Psoas muscle (tissue), 8 donors: ENCODE results near the gene GNAQ. TPM values are rescaled to one million over a fixed set of nuclear protein-coding genes. Genes with fewer than 3 reads are reported as not detected.

Experiments
- ATAC-seq, 4 donors: fragments of 200-7000 bp; cut with Tn5 transposase; one replicate each; pipeline ENCODE4 v1.9.1; 2020; ENCODE audit warnings: moderate library complexity in 3 of 4, mild to moderate bottlenecking in 2 of 4
- DNase-seq, 2 donors: peaks; one replicate each; pipeline ENCODE4 v3.0.0-alpha.2; 2020
- H3K27ac ChIP-seq: fragments of 200-600 bp; one replicate; pipeline ENCODE4 v1.8.0; 2022
- H3K27me3 ChIP-seq, 3 donors: fragments of 200-600 bp in 1 of 3; one replicate each; pipeline versions ENCODE4 v1.6.1 to v1.8.0; 2013 to 2022; ENCODE audit warnings: low read length in 2 of 3, mild to moderate bottlenecking in 2 of 3, moderate library complexity in 1 of 3; ENCODE audit not compliant: insufficient read depth in 3 of 3
- H3K36me3 ChIP-seq, 2 donors: fragments of 200-600 bp in 1 of 2; one replicate each; pipeline versions ENCODE4 v1.6.1 to v1.8.0; 2013 to 2022; ENCODE audit warnings: low read depth in 1 of 2, mild to moderate bottlenecking in 1 of 2, moderate library complexity in 1 of 2; ENCODE audit not compliant: insufficient read depth in 1 of 2
- H3K4me1 ChIP-seq: fragments of 200-600 bp; one replicate; pipeline ENCODE4 v1.8.0; 2022
- H3K4me3 ChIP-seq: fragments of 200-600 bp; one replicate; pipeline ENCODE4 v1.8.0; 2022; ENCODE audit warnings: mild to moderate bottlenecking
- H3K9me3 ChIP-seq: fragments of 200-600 bp; one replicate; pipeline ENCODE4 v1.8.0; 2022
- WGBS, 3 donors: extraction: QIAGEN DNeasy Blood & Tissue Kit; methylation state at CpG; one replicate each; pipeline versions ENCODE4 v1.1.6 to v1.1.7; 2013; 5-methylcytosine and 5-hydroxymethylcytosine counted together
- intact Hi-C, 2 donors: fragments of 100-400 bp; cut with DNase I; formaldehyde crosslinking; loops; one replicate each; pipeline versions ENCODE4 v1.11.0 to v1.14.2; 2022
- polyA plus RNA-seq, 3 donors: library from polyadenylated mRNA; stranded (reverse); fragments of 200-250 nt; gene quantifications; one replicate each; pipeline ENCODE4 v1.2.3, GENCODE V29; 2013
- total RNA-seq, 4 donors: library from RNA; stranded (reverse); fragmentation: NEBNext Ultra II Directional in 2 of 4; extraction: Animal tissue kit (Norgen Biotek cat#: 25700) in 2 of 4; gene quantifications; one replicate each; pipeline versions ENCODE4 v1.2.1 to v1.2.4, GENCODE V29; 2021 to 2023
- TF ChIP-seq, protein P1 (sequence below): fragments of 200-600 bp; IDR thresholded peaks from one replicate; pipeline ENCODE4 v1.8.0; 2022; ENCODE audit warnings: antibody characterized with exemption
- donor health status: healthy with polysubstance abuse.
- donor health status: DM: no; HTN: no; CAD: no; lungs with moderate emphysema.
- donor health status: Bipolar disorder and iron deficiency.
- donor health status: healthy.
- donor health status: DM: yes; HTN: yes; CAD: no.
- donor health status: DM: no; HTN: no; CAD: no.
- donor health status: DM: no; HTN: no; CAD: no.
- donor health status: DM: yes; HTN: yes; CAD: no.

Gene GNAQ
- total and polyA plus RNA-seq, 7 donors = 8.3 to 26.6 (median 23.8) TPM

DNA sequence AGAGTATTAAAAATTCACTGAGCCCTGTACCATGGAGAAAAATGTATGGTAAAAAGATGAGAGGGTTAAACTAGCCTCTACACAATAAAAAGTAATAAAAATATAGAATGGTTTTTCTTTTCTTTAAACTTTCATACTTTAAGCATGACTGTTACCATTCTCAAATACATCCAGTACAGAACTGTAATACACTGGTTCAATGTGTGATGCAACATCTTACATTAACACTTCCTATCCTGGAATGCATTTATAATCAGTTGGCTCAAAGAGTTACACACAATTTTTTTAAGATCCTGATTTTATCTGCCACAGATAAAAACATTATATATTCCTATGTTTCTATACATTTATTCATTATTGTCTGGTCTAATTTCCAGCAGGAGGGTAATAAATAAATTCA is 4.7 kb downstream of the GNAQ start:
- peaks cover 28% of the 10 kb centered on the region for H3K4me1 ChIP-seq

GRCh38 chr9:78026416-78026815 is 5.2 kb downstream of the GNAQ start:
- intact Hi-C loops = no loop called here

More for the DNA sequence above, 4.7 kb downstream of the GNAQ start:
- H3K9me3 ChIP-seq = no peaks in the 10 kb centered on the region
- no peak overlapping the region for H3K27ac ChIP-seq
- DNase-seq = no peak
- TF ChIP-seq, protein P1, sequence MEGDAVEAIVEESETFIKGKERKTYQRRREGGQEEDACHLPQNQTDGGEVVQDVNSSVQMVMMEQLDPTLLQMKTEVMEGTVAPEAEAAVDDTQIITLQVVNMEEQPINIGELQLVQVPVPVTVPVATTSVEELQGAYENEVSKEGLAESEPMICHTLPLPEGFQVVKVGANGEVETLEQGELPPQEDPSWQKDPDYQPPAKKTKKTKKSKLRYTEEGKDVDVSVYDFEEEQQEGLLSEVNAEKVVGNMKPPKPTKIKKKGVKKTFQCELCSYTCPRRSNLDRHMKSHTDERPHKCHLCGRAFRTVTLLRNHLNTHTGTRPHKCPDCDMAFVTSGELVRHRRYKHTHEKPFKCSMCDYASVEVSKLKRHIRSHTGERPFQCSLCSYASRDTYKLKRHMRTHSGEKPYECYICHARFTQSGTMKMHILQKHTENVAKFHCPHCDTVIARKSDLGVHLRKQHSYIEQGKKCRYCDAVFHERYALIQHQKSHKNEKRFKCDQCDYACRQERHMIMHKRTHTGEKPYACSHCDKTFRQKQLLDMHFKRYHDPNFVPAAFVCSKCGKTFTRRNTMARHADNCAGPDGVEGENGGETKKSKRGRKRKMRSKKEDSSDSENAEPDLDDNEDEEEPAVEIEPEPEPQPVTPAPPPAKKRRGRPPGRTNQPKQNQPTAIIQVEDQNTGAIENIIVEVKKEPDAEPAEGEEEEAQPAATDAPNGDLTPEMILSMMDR = no peak
- H3K36me3 ChIP-seq = no peaks in the 10 kb centered on the region
- intact Hi-C loops = no loop called here
- no peak for ATAC-seq
- no peak overlapping the region for H3K4me3 ChIP-seq
- no peaks in the 10 kb centered on the region for H3K27me3 ChIP-seq

DNA sequence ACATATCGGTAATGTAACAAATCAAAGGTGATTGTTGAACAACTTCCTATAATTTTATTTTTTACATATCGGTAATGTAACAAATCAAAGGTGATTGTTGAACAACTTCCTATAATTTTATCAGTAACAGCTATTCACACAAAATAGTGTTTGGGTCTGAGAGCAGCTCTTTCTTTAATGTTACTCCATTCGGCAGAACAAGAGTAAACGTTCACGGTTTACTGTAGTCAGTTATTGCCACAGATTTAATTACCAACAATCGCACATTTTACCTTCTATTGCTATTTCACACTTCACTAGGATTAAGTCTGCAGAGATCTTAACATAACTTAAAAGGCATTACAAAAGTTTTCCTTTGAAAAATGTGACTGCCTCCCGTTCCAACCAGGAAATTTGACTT is 6.4 kb downstream of the GNAQ start:
- Histone ChIP-seq H3K9me3 (no peaks in the 10 kb centered on the region), H3K27me3 (no peaks in the 10 kb centered on the region), H3K4me1 (peaks cover 28% of the 10 kb centered on the region), H3K4me3 (no peak overlapping the region), H3K36me3 (no peaks in the 10 kb centered on the region), H3K27ac (no peak overlapping the region)
- TF ChIP-seq, protein P1 = no peak
- DNase-seq (no peak), ATAC-seq (no peak)
- WGBS, 3 donors = 55 to 79% (median 63%) methylated on average over 7 of the region's 7 CpGs
- intact Hi-C loops = no loop called here

More at GRCh38 chr9:78026416-78026815, 5.2 kb downstream of the GNAQ start:
- ATAC-seq (peak in 2 of 4 donors; percentile 54 to 65), DNase-seq (no peak)
- Histone ChIP-seq H3K27me3 (no peaks in the 10 kb centered on the region), H3K4me3 (no peak overlapping the region), H3K27ac (no peak overlapping the region), H3K4me1 (peaks cover 28% of the 10 kb centered on the region), H3K36me3 (no peaks in the 10 kb centered on the region), H3K9me3 (no peaks in the 10 kb centered on the region)
- TF ChIP-seq, protein P1 = no peak
- WGBS, 3 donors = 69 to 90% (median 86%) methylated on average over 1 of the region's 1 CpG

DNA sequence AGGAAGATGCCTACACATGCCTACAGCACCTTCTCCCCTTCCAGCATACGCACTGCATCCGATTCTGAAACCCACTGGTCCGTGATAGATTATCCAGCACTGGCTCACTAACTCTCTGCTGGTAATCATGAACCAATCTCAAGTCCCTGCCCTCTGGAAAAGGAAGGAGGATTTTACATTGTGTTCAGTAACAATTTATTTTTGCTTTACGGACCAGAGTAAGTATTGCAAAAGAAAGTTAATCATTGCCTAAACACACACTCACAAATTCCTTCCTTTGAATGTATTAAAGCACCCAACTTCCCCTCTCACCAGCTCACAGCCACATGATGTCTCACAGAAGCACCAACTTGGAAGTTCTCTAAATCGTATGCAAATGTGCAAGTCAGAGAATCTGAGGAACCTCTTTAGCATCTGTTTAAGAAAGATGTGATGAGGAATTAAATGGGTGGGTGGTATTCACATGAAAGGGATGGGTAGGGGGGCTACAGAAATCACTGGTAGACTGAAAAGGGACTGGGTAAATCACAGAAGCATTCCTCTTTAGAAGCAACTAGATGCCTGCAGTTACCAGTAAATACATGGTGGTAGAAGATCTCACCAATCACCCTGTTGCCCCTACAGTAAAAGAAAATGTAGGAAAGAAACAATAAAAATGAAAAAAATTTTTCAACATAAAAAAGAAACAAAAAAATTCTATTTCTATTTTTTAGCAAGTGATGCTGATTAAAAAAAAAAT is 8.4 kb downstream of the GNAQ start:
- Histone ChIP-seq H3K27ac (no peak overlapping the region), H3K4me3 (no peak overlapping the region), H3K36me3 (no peaks in the 10 kb centered on the region), H3K27me3 (no peaks in the 10 kb centered on the region), H3K4me1 (peaks cover 22% of the 10 kb centered on the region), H3K9me3 (no peaks in the 10 kb centered on the region)
- ATAC-seq (peak in 2 of 4 donors; percentile 22 to 28), DNase-seq (no peak)
- intact Hi-C loops = loop anchor here in 1 of 2 donors (5.0 kb wide), 1 partner anchor 36 kb away; no protein-coding TSS in a partner anchor
- TF ChIP-seq, protein P1 = no peak
- 64 to 80% (median 73%) methylated on average over 5 of the region's 5 CpGs for WGBS, 3 donors
